ENCODE results near the gene INHA.
A peak's percentile ranks its signal among the peaks of the same experiment; 100 is the strongest.

The INHA gene

GRCh38 chr2:219559156-219559915, 12.8 kb upstream of the INHA start:
- DNase-seq (ENCODE audit: low read depth): no peak

- no peak for DNase-seq (ENCODE audit: low read depth)
Observed at GRCh38 chr2:219560037-219560892, 11.8 kb upstream of the INHA start.

DNA sequence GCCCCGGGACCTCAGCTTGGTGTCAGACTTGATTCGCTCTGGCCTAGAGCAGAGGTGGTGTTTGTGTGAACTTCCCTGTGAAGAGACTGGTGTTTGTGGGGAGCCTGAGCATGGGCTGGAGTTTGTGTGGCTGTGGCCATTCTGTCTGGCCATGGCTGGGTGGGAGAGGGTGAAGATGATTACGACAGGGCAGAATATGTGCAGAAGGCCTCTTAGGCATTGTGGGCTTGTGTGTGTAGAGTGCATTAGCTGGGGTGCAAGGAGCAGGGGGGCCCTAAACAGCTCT, 11.3 kb upstream of the INHA start:
- DNase-seq (ENCODE audit: low read depth): no peak

DNA sequence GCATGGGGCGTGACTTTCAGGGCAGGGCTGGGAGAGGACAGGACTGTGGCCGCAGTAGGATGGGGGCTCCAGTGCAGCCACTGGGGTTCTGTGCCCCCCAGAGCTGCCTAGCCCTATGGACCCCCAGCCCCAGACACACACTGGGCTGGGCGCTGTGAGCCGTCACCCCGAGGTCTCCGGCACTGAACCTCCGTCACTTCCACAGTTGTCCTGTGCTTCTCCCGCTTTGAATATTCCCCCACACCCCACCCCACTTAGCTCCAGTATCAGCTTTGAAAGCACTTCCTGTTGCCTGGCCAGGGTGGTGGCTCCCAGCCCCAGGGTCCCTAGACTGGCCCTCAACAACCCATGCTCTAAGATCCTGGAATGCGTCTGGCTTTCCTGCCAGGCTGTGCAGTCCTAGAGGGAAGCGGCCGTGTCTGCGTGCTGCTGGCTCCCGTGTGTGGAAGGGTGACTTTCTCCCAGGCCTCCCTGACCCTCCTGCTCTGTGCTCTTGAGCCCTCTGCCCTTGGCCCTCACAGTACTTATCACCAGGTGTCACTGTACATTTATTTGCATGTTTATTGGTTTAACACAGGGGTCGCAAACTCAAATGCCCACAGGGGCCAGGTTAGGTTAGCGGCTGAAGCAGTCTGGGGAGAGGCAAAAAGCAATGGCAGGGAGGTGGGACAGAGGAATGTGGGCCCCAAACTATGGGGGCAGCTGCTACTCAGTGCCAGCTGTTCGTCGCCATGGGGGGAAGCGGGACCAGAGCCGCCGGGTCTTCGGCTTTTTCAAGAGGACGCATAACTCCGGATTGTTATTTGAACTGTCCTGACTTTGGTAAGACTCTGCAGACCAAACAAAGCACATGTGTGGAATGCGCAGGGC, 10.7 kb upstream of the INHA start:
- no peak for DNase-seq (ENCODE audit: low read depth)

DNA sequence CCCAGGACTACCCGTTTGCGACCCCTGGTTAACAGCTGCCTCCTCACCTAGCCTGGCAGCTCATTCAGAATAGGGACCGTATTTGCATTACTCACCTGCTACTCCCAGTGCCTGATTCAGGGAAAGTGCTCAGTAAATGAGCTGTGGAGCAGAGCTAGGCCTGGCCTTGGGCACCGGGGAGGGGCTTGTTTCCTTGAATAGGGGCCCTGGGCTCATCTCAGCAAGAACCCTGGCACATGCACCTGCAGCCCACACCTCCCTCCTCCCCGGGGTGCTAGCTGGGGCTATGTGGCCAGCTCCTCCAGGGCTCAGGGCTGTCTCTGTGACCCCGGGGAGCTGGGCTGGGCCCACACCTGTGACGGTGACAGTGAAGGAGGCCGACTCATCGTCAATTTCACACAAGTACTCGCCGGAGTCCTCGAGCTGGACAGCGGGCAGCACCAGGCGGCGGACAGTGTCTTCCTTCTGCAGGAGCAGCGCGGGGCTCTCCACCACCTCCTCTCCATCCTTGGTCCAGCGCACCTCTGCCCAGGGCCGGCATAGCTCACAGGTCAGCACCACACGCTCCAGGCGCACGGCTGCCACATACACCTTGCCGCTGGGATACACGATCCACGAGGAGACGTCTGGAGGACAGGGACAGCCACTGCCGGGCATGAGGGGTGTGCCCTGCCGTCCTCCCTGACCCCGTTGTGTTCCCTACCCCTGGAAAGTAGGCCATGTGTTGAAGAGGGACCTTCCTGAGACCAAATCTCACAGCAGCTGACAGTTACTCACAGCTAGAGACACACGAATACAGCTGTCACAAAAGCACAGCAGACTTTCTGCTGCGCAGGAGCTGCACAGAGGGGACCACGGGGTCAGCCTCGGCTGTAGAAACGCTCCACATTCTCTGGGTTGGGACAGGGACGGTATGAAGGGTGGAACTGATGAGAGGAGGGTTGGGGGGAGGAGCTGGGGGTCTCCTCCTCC, 9.8 kb upstream of the INHA start:
- no peak for DNase-seq (ENCODE audit: low read depth)

GRCh38 chr2:219563271-219563928, 8.7 kb upstream of the INHA start:
- no peak for DNase-seq (ENCODE audit: low read depth)

DNA sequence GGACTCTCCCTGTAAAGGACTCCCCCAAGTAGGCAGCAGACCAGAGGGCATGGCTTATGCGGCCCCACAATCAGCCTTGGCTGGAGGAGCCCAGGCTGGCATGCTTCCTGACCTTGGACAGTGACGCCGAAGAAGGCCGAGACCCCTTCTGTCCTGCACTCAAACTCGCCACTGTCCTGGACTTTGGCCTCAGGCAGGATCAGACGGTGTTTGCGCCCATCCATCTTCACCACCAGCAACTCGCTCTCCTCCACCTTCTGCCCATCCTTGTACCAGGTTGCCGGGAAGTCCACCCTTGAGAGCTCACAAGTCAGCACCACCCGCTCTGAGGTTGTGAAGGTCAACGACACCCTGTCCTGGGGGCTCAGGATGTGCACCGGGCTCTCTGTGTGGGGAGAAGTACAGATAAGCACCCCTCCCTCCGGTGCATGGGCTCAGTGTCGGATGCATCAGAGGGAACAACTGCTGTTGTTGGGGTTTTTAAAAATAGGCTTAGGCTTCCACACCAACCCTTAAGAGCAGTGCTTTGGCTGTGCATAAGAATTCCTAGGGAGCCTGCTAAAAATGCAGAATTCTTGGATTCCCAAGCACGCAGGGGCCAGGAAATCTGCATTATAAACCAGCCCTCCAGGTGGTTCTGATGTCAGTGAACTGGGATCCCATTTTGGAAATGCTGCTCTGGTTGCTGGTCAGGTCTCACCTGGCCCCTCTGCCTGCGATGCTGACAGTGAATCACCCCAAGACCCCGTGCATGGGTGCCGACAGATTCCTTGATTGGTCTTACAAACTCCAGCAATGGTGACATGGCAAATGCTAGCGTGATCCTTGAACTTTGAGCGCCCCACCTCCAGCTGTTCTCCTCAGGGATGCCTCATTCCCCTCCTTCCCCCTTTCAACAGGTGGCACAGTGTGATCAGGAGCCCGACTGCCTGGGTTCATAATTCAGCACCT, 6.7 kb upstream of the INHA start:
- DNase-seq (ENCODE audit: low read depth): no peak

GRCh38 chr2:219566640-219567039, 5.5 kb upstream of the INHA start:
- no peak for DNase-seq (ENCODE audit: low read depth)

- DNase-seq (ENCODE audit: low read depth): no peak
Observed at GRCh38 chr2:219567131-219567530, 5.0 kb upstream of the INHA start.

DNA sequence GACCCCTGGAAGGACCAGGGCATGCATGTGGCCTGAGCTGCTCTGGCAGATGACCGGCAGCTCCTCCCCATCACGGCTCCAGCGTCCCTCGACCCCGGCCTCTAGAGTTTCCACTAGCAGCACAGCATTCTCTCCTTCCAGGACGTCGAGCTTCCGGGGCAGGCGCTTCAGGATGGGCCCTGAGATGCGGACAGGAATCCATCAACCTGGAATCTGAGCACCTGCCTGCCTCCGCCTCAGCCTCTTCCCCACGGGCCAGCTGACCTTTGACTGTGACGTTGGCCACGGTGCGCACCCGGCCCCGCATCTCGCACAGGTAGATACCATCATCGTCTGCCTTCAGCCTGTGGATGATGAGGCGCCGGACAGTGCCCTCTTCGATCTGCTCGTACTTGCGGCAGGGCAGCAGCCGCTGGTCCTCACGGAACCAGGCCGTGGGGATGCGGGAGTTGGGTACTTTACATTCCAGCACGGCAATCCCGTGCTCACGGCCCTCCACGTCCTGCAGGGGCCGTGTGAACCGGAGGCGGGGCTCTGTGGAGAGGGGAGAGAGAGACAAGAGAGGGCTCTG, 4.2 kb upstream of the INHA start:
- no peak for DNase-seq (ENCODE audit: low read depth)

- no peak for DNase-seq (ENCODE audit: low read depth)
Observed at GRCh38 chr2:219569041-219569440, 3.1 kb upstream of the INHA start.

DNA sequence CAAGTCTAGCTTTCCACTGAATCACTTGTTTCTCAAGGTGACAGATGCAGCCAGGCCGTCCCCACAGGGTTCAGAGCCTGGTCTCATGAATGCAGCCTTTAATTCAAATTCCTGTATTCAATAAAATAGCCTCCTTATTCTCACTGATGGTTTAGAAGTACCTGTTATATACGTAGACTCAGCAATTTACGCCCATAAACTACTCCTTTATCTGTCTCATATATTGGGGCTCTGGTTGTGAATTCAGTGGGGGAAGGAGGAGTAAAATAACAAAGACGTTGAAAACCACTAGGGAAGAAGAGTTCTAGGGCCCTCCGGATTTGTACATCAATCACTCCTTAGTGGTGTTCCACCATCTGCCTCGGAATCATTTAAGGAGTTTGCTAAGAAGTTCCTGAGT, 2.5 kb upstream of the INHA start:
- DNase-seq (ENCODE audit: low read depth): no peak

DNA sequence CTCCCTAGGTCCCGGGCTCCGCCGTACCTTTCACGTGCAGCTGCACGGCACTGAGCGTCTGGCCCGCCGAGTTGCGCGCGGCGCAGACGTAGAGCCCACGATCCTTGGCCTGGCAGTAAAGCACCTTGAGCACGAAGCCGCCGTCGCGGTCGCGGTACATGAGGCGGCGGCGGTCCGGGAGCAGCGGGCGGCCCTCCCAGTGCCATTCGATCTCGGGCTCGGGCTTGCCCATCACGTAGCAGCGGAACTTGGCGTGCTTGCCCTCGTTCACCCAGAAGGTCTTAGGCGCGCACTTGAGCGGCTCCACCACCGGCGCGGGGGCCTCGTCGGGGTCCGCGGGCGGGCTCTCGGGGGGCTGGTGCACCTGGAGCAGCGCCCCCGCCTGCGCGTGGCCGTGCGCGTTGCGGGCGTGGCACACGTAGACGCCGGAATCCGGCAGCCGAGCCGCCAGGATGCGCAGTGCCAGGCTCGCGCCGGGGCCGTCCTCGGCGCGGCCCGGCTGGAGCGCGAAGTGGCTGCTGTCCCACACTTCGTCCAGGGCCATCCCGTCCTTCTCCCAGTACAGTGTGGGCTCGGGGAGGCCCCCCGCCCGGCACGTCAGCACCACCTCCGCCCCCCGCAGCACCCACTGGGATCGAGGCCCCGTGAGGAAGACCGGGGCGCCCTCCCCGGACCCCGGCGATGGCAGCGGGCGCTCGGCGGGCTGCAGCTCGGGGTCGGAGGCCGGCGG, 1.8 kb upstream of the INHA start:
- peak; percentile 23 for DNase-seq (ENCODE audit: low read depth)

DNA sequence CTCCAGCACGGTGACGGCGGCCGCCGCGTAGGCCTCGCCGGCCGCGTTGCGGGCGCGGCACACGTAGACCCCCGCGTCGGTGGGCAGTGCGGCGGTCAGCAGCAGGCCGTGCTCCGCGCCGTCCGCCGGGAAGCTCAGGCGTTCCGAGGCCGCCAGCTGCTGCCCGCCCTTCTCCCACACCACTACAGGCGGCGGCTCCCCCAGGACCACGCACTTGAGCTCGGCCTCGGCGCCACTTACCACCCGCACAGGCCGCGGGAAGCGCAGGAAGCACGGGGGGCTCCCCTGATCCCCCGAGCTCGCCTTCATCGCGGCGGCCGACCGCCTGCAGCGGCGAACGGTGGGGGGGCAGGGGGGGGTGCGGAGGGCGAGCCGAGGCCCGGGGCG, 1.2 kb upstream of the INHA start:
- DNase-seq (ENCODE audit: low read depth): peak; percentile 46

GRCh38 chr2:219571311-219572236, 536 bp upstream of the INHA start, which contains the start of gene OBSL1:
Gene OBSL1 (minus strand): TSS chr2:219571539. CDS start chr2:219571232, 307 bp downstream.
- DNase-seq (ENCODE audit: low read depth): peak; percentile 60

GRCh38 chr2:219573166-219573565, 1.1 kb downstream of the INHA start:
- DNase-seq (ENCODE audit: low read depth): no peak

DNA sequence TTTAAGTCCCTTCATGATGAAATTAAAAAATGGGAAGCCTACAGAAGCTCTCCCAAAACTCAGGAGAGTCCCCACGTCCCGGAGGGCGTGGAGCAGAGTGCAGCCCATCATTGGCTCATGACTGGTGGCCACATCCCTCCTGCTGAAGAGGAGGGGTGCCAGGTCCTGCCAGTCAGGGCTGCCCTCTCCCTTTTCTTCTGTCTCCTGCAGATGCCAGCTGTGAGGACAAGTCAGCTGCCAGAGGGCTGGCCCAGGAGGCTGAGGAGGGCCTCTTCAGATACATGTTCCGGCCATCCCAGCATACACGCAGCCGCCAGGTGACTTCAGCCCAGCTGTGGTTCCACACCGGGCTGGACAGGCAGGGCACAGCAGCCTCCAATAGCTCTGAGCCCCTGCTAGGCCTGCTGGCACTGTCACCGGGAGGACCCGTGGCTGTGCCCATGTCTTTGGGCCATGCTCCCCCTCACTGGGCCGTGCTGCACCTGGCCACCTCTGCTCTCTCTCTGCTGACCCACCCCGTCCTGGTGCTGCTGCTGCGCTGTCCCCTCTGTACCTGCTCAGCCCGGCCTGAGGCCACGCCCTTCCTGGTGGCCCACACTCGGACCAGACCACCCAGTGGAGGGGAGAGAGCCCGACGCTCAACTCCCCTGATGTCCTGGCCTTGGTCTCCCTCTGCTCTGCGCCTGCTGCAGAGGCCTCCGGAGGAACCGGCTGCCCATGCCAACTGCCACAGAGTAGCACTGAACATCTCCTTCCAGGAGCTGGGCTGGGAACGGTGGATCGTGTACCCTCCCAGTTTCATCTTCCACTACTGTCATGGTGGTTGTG, 2.6 kb downstream of the INHA start:
- no peak for DNase-seq (ENCODE audit: low read depth)
